GM12801 (cell line): ENCODE data around the gene UQCRC1.

Source experiments
- CTCF ChIP-seq: IDR thresholded peaks from one replicate; pipeline ENCODE4 v1.5.1; 2011; ENCODE audit warnings: control low read depth; ENCODE audit not compliant: insufficient read length; ENCODE audit errors: extremely low read depth

The UQCRC1 gene

GRCh38 chr3:48631516-48632448 lies 22.3 kb upstream of the UQCRC1 start:
- no peak for TF ChIP-seq CTCF

- no peak for TF ChIP-seq CTCF
These were observed 21.4 kb upstream of the UQCRC1 start for GRCh38 chr3:48630833-48631232.

- TF ChIP-seq CTCF, result no peak
These were observed 21.0 kb upstream of the UQCRC1 start for GRCh38 chr3:48630407-48630806.

GRCh38 chr3:48629894-48630293 lies 20.4 kb upstream of the UQCRC1 start:
- no peak for TF ChIP-seq CTCF

- no peak for TF ChIP-seq CTCF
These were observed 19.0 kb upstream of the UQCRC1 start for GRCh38 chr3:48628277-48629017.

GRCh38 chr3:48625600-48625999 lies 16.2 kb upstream of the UQCRC1 start:
- TF ChIP-seq CTCF, result no peak

- TF ChIP-seq CTCF, result no peak
These were observed 15.3 kb upstream of the UQCRC1 start for GRCh38 chr3:48624767-48625166.
